Stimulated activated CD4-positive, alpha-beta T cell treated with anti-CD3 and anti-CD28 coated beads, Interleukin-12 subunit alpha, Interleukin-12 subunit beta, amount 100 ng/mL, for 24 hours (primary cell): Measurements from ENCODE around the gene ADCY3.
"Not testable (repeated sequence)": the region's sequence is repeated elsewhere in the genome, so short reads cannot be mapped to it uniquely, and the experiment has no call there.

Experiments
- DNase-seq, 2 experiments: peaks; one replicate each; pipeline ENCODE4 v3.0.0-alpha.2; 2020; ENCODE audit warnings: low read depth in 2 of 2

ADCY3 gene

GRCh38 chr2:24844023-24844685 lies 75.9 kb downstream of the ADCY3 start:
- no peak for DNase-seq

GRCh38 chr2:24843330-24843860 lies 76.6 kb downstream of the ADCY3 start:
- no peak for DNase-seq

GRCh38 chr2:24842081-24843050 lies 77.7 kb downstream of the ADCY3 start:
- DNase-seq, result no peak

- DNase-seq, result no peak
These were observed 78.8 kb downstream of the ADCY3 start for GRCh38 chr2:24840962-24841945.

- no peak for DNase-seq
These were observed 79.7 kb downstream of the ADCY3 start for GRCh38 chr2:24840164-24840869.

GRCh38 chr2:24839729-24840128 lies 80.3 kb downstream of the ADCY3 start:
- no peak for DNase-seq

GRCh38 chr2:24838541-24838940 lies 81.5 kb downstream of the ADCY3 start:
- no peak for DNase-seq

GRCh38 chr2:24837996-24838513 lies 82.0 kb downstream of the ADCY3 start:
- no peak for DNase-seq

- no peak for DNase-seq
These were observed 83.3 kb downstream of the ADCY3 start for GRCh38 chr2:24836706-24837105.

- DNase-seq, result no peak
These were observed 83.8 kb downstream of the ADCY3 start for GRCh38 chr2:24836206-24836605.

- DNase-seq, result not testable (repeated sequence)
These were observed 84.6 kb downstream of the ADCY3 start for GRCh38 chr2:24835411-24835810.

GRCh38 chr2:24834733-24835395 lies 85.2 kb downstream of the ADCY3 start:
- no peak for DNase-seq

GRCh38 chr2:24833821-24834732 lies 86.0 kb downstream of the ADCY3 start:
- DNase-seq, result no peak

- DNase-seq, result no peak
These were observed 86.9 kb downstream of the ADCY3 start for GRCh38 chr2:24832931-24833701.

- DNase-seq, result no peak
These were observed 87.5 kb downstream of the ADCY3 start for GRCh38 chr2:24832521-24832920.

GRCh38 chr2:24832073-24832461 lies 88.0 kb downstream of the ADCY3 start:
- no peak for DNase-seq

- no peak for DNase-seq
These were observed 88.6 kb downstream of the ADCY3 start for GRCh38 chr2:24831221-24832072.
